Heart left ventricle (tissue), 16 donors: ENCODE data around the gene PIGS. TPM values are rescaled to one million over a fixed set of nuclear protein-coding genes. Genes with fewer than 3 reads are reported as not detected.

Experiments used
- ATAC-seq, 4 donors: fragments of 200-7000 bp; cut with Tn5 transposase; one replicate each; pipeline ENCODE4 v1.9.1; 2020 to 2022; ENCODE audit warnings: moderate library complexity in 4 of 4, mild to moderate bottlenecking in 3 of 4, moderate number of reproducible peaks in 1 of 4
- DNase-seq, 5 donors: peaks; one replicate each; pipeline ENCODE4 v3.0.0-alpha.2; 2020
- H3K27ac ChIP-seq, 12 donors: fragments of 200-600 bp; sonication (generic) in 4 of 12; one replicate each; pipeline versions ENCODE4 v1.5.0 to v1.8.0; 2016 to 2022; ENCODE audit warnings: mild to moderate bottlenecking in 2 of 12
- H3K27me3 ChIP-seq, 9 donors: fragments of 200-600 bp; sonication (generic) in 2 of 9; one replicate each; pipeline versions ENCODE4 v1.5.1 to v1.8.0; 2016 to 2022; ENCODE audit warnings: mild to moderate bottlenecking in 3 of 9
- H3K36me3 ChIP-seq, 9 donors: fragments of 200-600 bp; sonication (generic) in 2 of 9; one replicate each; pipeline versions ENCODE4 v1.5.0 to v1.8.0; 2018 to 2022; ENCODE audit warnings: mild to moderate bottlenecking in 2 of 9
- H3K4me1 ChIP-seq, 12 donors: fragments of 200-600 bp; sonication (generic) in 4 of 12; one replicate each; pipeline versions ENCODE4 v1.5.0 to v1.8.0; 2016 to 2022; ENCODE audit warnings: mild to moderate bottlenecking in 3 of 12
- H3K4me3 ChIP-seq, 12 donors: fragments of 200-600 bp; sonication (generic) in 4 of 12; one replicate each; pipeline versions ENCODE4 v1.5.0 to v1.8.0; 2017 to 2022; ENCODE audit warnings: mild to moderate bottlenecking in 9 of 12, moderate library complexity in 4 of 12
- H3K9me3 ChIP-seq, 12 donors: fragments of 200-600 bp; sonication (generic) in 4 of 12; one replicate each; pipeline versions ENCODE4 v1.5.0 to v1.8.0; 2016 to 2022; ENCODE audit warnings: mild to moderate bottlenecking in 1 of 12
- CTCF ChIP-seq, 12 donors: fragments of 200-600 bp; sonication (generic) in 4 of 12; IDR thresholded peaks; one replicate each; pipeline versions ENCODE4 v1.5.0 to v1.8.0; 2018 to 2022; ENCODE audit warnings: antibody characterized with exemption in 12 of 12, mild to moderate bottlenecking in 5 of 12
- POLR2A ChIP-seq, 2 donors: fragments of 450-650 bp; IDR thresholded peaks; one replicate each; pipeline ENCODE4 v1.6.1; 2017; ENCODE audit warnings: antibody characterized with exemption in 2 of 2, mild to moderate bottlenecking in 2 of 2, moderate library complexity in 2 of 2
- WGBS, 4 donors: extraction: QIAGEN DNeasy Blood & Tissue Kit in 2 of 4; methylation state at CpG; one replicate each; pipeline versions ENCODE4 v1.1.5 to v1.1.7; 2013 to 2018; 5-methylcytosine and 5-hydroxymethylcytosine counted together
- intact Hi-C, 10 donors: fragments of 100-400 bp; cut with DNase I; formaldehyde crosslinking; loops; one replicate each; pipeline versions ENCODE4 v1.11.1 to v1.14.2; 2022
- polyA plus RNA-seq, 2 donors: library from polyadenylated mRNA; stranded (reverse); fragments of 200-250 nt; gene quantifications; one replicate each; pipeline ENCODE4 v1.2.3, GENCODE V29; 2013
- total RNA-seq, 9 donors: library from RNA; depleted of rRNA in 2 of 9; stranded (reverse); fragments of >200 nt in 2 of 9; fragmentation: NEBNext Ultra II Directional in 3 of 9; extraction: Animal tissue kit (Norgen Biotek cat#: 25700) in 3 of 9; gene quantifications; one replicate each; pipeline versions ENCODE4 v1.1.0 to v1.2.4, GENCODE V29; 2016 to 2023
- donor health status: ischemic (EF 13 %, LVEDD 7.1; RV severe dilation, severe dysfunction).
- donor health status: healthy with polysubstance abuse.
- donor health status: DM: no; HTN: yes; CAD: no.
- donor health status: DM: no; HTN: no; CAD: no.
- donor health status: ischemic (EF 25% LVEDD 6.9; RV normal size, moderate dysfunction).
- donor health status: ischemic (EF 25% LVEDD 5.7; RV mildly dilated, moderate dysfunction).
- donor health status: healthy.
- donor health status: DM: yes; HTN: yes; CAD: no.
- donor health status: ischemic (EF 35%, LVEDD 5.7; RV mildly dilated, moderate dysfunction).
- donor health status: nonischemic (EF 11% LVEDD 7.7; RV severe dilation, severe dysfunction).
- donor health status: DM: yes; HTN: yes; CAD: no.
- donor health status: PGD.
- donor health status: ischemic (EF 29% LVEDD 5.4; RV normal size, mild dysfunction).
- donor health status: nonischemic (EF 23%, LVEDD 6.1; RV moderate dilation, normal function).

The PIGS gene
- total and polyA plus RNA-seq, 11 donors = 10.4 to 88.4 (median 55.1) TPM

DNA sequence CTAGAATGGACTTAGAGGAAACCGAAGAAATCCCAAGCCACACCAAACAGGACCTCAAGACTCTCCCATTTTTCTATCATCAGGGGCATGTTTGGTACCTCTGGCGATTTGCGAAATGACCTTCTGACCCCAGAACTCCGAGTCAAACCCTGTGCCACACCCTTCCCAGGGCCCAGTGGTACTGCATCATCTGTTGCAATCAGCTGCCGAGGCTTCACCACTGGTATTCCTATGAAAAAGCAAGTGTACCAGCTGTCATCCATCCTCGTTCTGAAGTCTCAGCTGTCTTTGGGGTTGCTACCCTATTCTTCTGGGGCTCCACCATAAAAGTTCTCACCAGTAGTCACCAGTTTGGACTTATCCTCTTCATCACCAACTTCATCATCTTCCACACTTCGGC lies 45.0 kb upstream of the PIGS start:
- intact Hi-C loops = loop anchor here in 1 of 10 donors (10.0 kb wide), 1 partner anchor 71 kb away; no protein-coding TSS in a partner anchor

DNA sequence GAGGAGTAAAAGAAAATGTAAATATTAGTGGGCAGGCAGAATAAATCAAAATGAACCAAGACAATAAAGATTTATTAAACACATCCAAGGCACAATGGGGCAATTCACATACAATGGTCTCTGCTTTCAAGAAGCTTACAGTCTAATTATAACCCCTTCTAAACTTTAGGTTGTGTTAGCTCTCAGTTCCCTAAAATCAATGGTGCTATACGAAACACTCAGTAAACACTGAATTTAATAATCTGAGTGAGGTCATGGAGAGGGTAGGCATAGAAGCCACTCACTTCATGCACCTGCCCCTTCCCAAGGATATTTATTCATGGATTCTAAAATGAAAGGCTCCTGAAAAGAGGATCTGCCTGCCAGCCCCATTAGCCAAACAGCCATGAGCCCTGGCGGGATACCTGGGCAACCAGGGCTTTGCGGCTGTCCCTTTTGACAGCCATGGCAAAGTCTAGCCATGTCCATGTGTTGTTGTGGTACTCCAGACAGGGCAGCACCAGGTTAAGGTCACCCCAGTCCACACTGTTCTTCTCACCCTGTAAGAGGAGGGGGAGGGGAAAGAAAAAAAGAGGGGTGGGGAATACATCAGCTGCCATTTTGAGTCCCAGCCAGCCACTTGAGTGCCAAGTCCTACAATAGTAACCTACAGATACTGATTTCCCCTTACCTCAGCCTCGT lies 44.1 kb upstream of the PIGS start:
- peaks cover 0 to 100% (median 68%) of the 10 kb centered on the region in 9 donors for H3K36me3 ChIP-seq
- ATAC-seq (peak in 2 of 4 donors; percentile 8 to 28), DNase-seq (no peak)
- 78 to 86% (median 83%) methylated on average over 4 of the region's 4 CpGs for WGBS, 4 donors
- no peak overlapping the region for H3K27ac ChIP-seq
- intact Hi-C loops = loop anchor here in 1 of 10 donors (10.0 kb wide), 1 partner anchor 71 kb away; no protein-coding TSS in a partner anchor
- H3K9me3 ChIP-seq = no peaks in the 10 kb centered on the region
- H3K4me3 ChIP-seq = no peak overlapping the region
- TF ChIP-seq CTCF (IDR thresholded peaks at IDR 0.05) (no peak), POLR2A (IDR thresholded peaks at IDR 0.05) (no peak)
- H3K4me1 ChIP-seq = no peaks in the 10 kb centered on the region
- no peaks in the 10 kb centered on the region for H3K27me3 ChIP-seq

More for the DNA sequence above, 45.0 kb upstream of the PIGS start:
- no peaks in the 10 kb centered on the region for H3K27me3 ChIP-seq
- no peak overlapping the region for H3K4me3 ChIP-seq
- TF ChIP-seq POLR2A (IDR thresholded peaks at IDR 0.05) (no peak), CTCF (IDR thresholded peaks at IDR 0.05) (no peak)
- DNase-seq (no peak), ATAC-seq (no peak)
- no peak overlapping the region for H3K27ac ChIP-seq
- H3K9me3 ChIP-seq = no peaks in the 10 kb centered on the region
- WGBS, 4 donors = 82 to 91% (median 84%) methylated on average over 7 of the region's 7 CpGs
- H3K36me3 ChIP-seq = peaks cover 0 to 100% (median 77%) of the 10 kb centered on the region in 9 donors
- no peaks in the 10 kb centered on the region for H3K4me1 ChIP-seq

DNA sequence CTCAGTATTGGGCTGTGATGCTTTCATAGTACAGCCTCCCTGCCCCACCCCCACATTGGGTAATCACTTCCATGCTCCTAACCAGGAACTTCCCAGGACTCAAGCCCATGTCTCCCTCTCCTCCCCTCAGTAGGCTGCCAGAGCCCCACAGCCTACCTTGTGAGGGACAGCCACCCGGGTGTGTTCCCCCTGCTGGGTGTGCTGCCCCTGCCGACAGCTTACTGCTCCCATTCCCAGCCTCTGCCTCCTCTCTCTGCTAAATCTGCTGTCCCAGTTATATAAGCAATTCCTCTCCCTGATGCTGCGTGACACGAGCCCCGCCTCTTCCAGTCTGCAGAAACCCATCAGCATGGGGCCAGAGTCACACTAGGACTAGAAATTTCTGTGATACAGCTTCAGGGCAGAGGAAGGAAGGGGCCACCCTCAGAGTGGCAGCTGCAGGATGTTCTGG lies 42.6 kb upstream of the PIGS start, which contains the start of gene RSKR:
RSKR (minus strand) TSS at position 255 of the 451 bp plus-strand sequence; CDS start at position 231, 24 bp downstream.
- Histone ChIP-seq H3K27ac (no peak within 1 kb of the TSS), H3K4me1 (no peaks in the 10 kb centered on the region), H3K9me3 (no peaks in the 10 kb centered on the region), H3K36me3 (peaks cover 0 to 97% (median 57%) of the 10 kb centered on the region in 9 donors), H3K4me3 (no peak within 1 kb of the TSS), H3K27me3 (no peaks in the 10 kb centered on the region)
- intact Hi-C loops = loop anchor here (1.0 to 10.0 kb wide), 9 partner anchors 62 to 122 kb away; partner anchors contain the start of gene UNC119 (in 2 of the 10)
- TF ChIP-seq POLR2A (IDR thresholded peaks at IDR 0.05) = no peak
- no peak for TF ChIP-seq CTCF (IDR thresholded peaks at IDR 0.05)
- ATAC-seq (peak in 1 of 4 donors; percentile 7), DNase-seq (no peak)
- 69 to 80% (median 76%) methylated on average over 5 of the region's 5 CpGs for WGBS, 4 donors
